SU-DHL-6 (cell line): Measurements from ENCODE around the gene CLDN11.
A peak's percentile ranks its signal among the peaks of the same experiment; 100 is the strongest.

Experiments
- H2AFZ ChIP-seq: fragments of 200-600 bp; sonication (generic); 2 replicates; pipeline ENCODE4 v1.6.1; 2014; ENCODE audit warnings: low read depth, mild to moderate bottlenecking, moderate library complexity, mixed read lengths, antibody characterized with exemption, low read length; ENCODE audit not compliant: severe bottlenecking
- H3F3A ChIP-seq: fragments of 200-600 bp; shearing (Covaris generic); 2 replicates; pipeline ENCODE4 v1.6.0; 2016; ENCODE audit warnings: antibody characterized with exemption, mild to moderate bottlenecking; ENCODE audit not compliant: insufficient read depth
- H3K27ac ChIP-seq: fragments of 200-600 bp; sonication (generic); 2 replicates; pipeline ENCODE4 v1.5.1; 2016; ENCODE audit warnings: low read depth, mild to moderate bottlenecking, low read length, moderate library complexity, mixed read lengths
- H3K27me3 ChIP-seq: fragments of 200-600 bp; sonication (generic), shearing (Covaris generic); 2 replicates; pipeline ENCODE4 v1.6.0; 2014; ENCODE audit warnings: mild to moderate bottlenecking, low read length
- H3K36me3 ChIP-seq: fragments of 200-600 bp; sonication (generic); 2 replicates; pipeline ENCODE4 v1.6.1; 2014; ENCODE audit warnings: mild to moderate bottlenecking, low read length, mixed read lengths
- H3K4me2 ChIP-seq: fragments of 300-600, 200-600 bp; shearing (Covaris generic), sonication (generic); 2 replicates; pipeline ENCODE4 v1.6.0; 2014; ENCODE audit warnings: low read length, low read depth, mild to moderate bottlenecking; ENCODE audit not compliant: poor library complexity, severe bottlenecking
- H3K4me3 ChIP-seq: fragments of 200-600 bp; sonication (generic); 2 replicates; pipeline ENCODE4 v1.5.1; 2014; ENCODE audit warnings: antibody characterized with exemption, low read length, mild to moderate bottlenecking, mixed read lengths; ENCODE audit not compliant: insufficient read depth, poor library complexity, severe bottlenecking
- H3K79me2 ChIP-seq: fragments of 200-600 bp; sonication (generic); 2 replicates; pipeline ENCODE4 v1.6.1; 2014; ENCODE audit warnings: mild to moderate bottlenecking, low read length, moderate library complexity; ENCODE audit not compliant: insufficient read depth
- H3K9ac ChIP-seq: fragments of 200-600 bp; sonication (generic); 2 replicates; pipeline ENCODE4 v1.7.0; 2014; ENCODE audit warnings: mild to moderate bottlenecking, low read length
- H3K9me2 ChIP-seq: fragments of 200-600 bp; sonication (generic); replicated peaks from 2 replicates; pipeline ENCODE4 v1.6.1; 2014; ENCODE audit warnings: low read length; ENCODE audit not compliant: insufficient read depth
- H3K9me3 ChIP-seq: fragments of 200-600 bp; sonication (generic); 2 replicates; pipeline ENCODE4 v1.6.1; 2014; ENCODE audit warnings: low read length, mixed read lengths; ENCODE audit not compliant: insufficient read depth
- H4K20me1 ChIP-seq: fragments of 200-600 bp; sonication (generic); 2 replicates; pipeline ENCODE4 v1.6.1; 2014; ENCODE audit warnings: low read depth, mild to moderate bottlenecking, antibody characterized with exemption, low read length, moderate library complexity, mixed read lengths
- EZH2phosphoT487 ChIP-seq: fragments of 200-600 bp; sonication (generic), shearing (Covaris generic); conservative IDR thresholded peaks from 2 replicates; pipeline ENCODE4 v1.6.1; 2018; ENCODE audit warnings: mild to moderate bottlenecking, antibody characterized with exemption, low read length, moderate library complexity, mixed read lengths
- TF ChIP-seq, protein P1 (sequence below): fragments of 200-600 bp; sonication (generic); IDR thresholded peaks from one replicate; pipeline ENCODE4 v1.5.1; 2017; ENCODE audit warnings: antibody characterized with exemption, mild to moderate bottlenecking, low read length, moderate library complexity; ENCODE audit not compliant: insufficient read depth, poor library complexity, severe bottlenecking

Gene CLDN11

GRCh38 chr3:170418422-170419398 is at the start of gene CLDN11:
Gene CLDN11, plus strand, starts transcription at chr3:170418868. Its CDS starts 199 bp downstream, at chr3:170419067.
- Histone ChIP-seq H2AFZ (no peak within 1 kb of the TSS), H3K9me3 (no peaks in the 10 kb centered on the region), H3K36me3 (no peaks in the 10 kb centered on the region), H3K9me2 (no peaks in the 10 kb centered on the region), H3K27ac (no peak within 1 kb of the TSS), H3K79me2 (no peaks in the 10 kb centered on the region), H3K4me2 (no peak within 1 kb of the TSS), H4K20me1 (no peaks in the 10 kb centered on the region), H3K4me3 (no peak within 1 kb of the TSS), H3K9ac (no peak within 1 kb of the TSS), H3F3A (no peaks in the 10 kb centered on the region), H3K27me3 (no peaks in the 10 kb centered on the region)
- TF ChIP-seq EZH2phosphoT487 = no peak
- TF ChIP-seq, protein P1, sequence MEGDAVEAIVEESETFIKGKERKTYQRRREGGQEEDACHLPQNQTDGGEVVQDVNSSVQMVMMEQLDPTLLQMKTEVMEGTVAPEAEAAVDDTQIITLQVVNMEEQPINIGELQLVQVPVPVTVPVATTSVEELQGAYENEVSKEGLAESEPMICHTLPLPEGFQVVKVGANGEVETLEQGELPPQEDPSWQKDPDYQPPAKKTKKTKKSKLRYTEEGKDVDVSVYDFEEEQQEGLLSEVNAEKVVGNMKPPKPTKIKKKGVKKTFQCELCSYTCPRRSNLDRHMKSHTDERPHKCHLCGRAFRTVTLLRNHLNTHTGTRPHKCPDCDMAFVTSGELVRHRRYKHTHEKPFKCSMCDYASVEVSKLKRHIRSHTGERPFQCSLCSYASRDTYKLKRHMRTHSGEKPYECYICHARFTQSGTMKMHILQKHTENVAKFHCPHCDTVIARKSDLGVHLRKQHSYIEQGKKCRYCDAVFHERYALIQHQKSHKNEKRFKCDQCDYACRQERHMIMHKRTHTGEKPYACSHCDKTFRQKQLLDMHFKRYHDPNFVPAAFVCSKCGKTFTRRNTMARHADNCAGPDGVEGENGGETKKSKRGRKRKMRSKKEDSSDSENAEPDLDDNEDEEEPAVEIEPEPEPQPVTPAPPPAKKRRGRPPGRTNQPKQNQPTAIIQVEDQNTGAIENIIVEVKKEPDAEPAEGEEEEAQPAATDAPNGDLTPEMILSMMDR = no peak

- Histone ChIP-seq H4K20me1 (peaks cover 7% of the 10 kb centered on the region), H2AFZ (no peak overlapping the region), H3K79me2 (peaks cover 100% of the 10 kb centered on the region), H3K36me3 (peaks cover 5% of the 10 kb centered on the region; the same call in 1 of the 2 replicates), H3K4me3 (no peak overlapping the region), H3K27ac (peak overlapping the region; percentile 68; the same call in 1 of the 2 replicates), H3K9me3 (no peaks in the 10 kb centered on the region), H3F3A (peaks cover 32% of the 10 kb centered on the region), H3K9ac (no peak overlapping the region), H3K4me2 (peak overlapping the region; percentile 57), H3K9me2 (no peaks in the 10 kb centered on the region), H3K27me3 (no peaks in the 10 kb centered on the region)
- no peak for TF ChIP-seq EZH2phosphoT487
- TF ChIP-seq, protein P1 = peak; percentile 40
Measured at GRCh38 chr3:170368921-170369320, 49.7 kb upstream of the CLDN11 start.

DNA sequence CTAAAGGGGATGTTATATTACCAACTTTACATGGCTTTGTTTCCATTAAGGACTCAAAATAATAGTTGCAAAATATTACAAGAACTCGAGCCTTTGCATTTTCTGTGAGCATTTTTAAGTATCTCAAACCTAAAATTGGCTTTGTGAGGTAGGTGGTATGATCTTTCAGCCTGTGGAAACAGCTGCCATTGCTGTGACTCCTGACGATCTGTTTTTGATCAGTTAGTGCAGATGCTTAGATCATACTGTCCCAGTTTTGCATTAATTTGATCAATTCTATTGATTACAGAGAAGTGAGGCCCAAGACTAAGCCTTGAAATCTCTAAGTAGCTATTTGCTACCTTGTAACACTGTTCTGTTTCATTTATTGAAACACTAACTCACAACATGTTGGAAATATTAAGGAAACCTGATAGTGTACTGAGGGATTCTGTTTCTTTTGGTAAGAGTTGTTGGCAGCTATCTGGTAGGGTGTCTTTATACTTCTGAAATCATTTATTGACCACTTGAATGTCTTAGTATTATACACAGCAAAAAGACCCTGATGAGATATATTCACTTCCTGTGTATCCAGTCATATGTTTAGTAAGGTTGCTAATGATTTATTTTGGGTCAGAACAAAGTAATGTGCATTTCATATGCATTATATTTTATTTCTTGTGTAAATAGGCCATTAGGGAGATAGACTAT is 46.3 kb upstream of the CLDN11 start:
- no peak overlapping the region; the same call in 1 of the 2 replicates for H3K27ac ChIP-seq
- H3K27me3 ChIP-seq = no peaks in the 10 kb centered on the region
- H3K4me2 ChIP-seq = peak overlapping the region; percentile 11
- no peak overlapping the region for H3K9ac ChIP-seq
- no peaks in the 10 kb centered on the region for H3K9me3 ChIP-seq
- peaks cover 10% of the 10 kb centered on the region; the same call in 1 of the 2 replicates for H3K36me3 ChIP-seq
- H4K20me1 ChIP-seq = peaks cover 16% of the 10 kb centered on the region
- no peaks in the 10 kb centered on the region for H3K9me2 ChIP-seq
- H2AFZ ChIP-seq = no peak overlapping the region
- peaks cover 99% of the 10 kb centered on the region for H3K79me2 ChIP-seq
- TF ChIP-seq EZH2phosphoT487 = no peak
- TF ChIP-seq, protein P1 = no peak
- H3F3A ChIP-seq = peaks cover 24% of the 10 kb centered on the region
- H3K4me3 ChIP-seq = no peak overlapping the region
